HG02973 (cell line): Measurements from ENCODE around the gene GALNT18.

ENCODE experiments used
- ATAC-seq: cut with Tn5 transposase; IDR thresholded peaks from one replicate; pipeline ENCODE4 v1.9.1; 2021; ENCODE audit warnings: moderate library complexity; ENCODE audit not compliant: unreplicated experiment

The GALNT18 gene

GRCh38 chr11:11441516-11441915 lies 180.3 kb downstream of the GALNT18 start:
- ATAC-seq: no peak

- ATAC-seq: no peak
Observed at GRCh38 chr11:11441091-11441490, 180.7 kb downstream of the GALNT18 start.

GRCh38 chr11:11440144-11440543 lies 181.7 kb downstream of the GALNT18 start:
- no peak for ATAC-seq

- no peak for ATAC-seq
Observed at GRCh38 chr11:11439591-11439990, 182.2 kb downstream of the GALNT18 start.

GRCh38 chr11:11436715-11437313 lies 185.0 kb downstream of the GALNT18 start:
- no peak for ATAC-seq

GRCh38 chr11:11435635-11436034 lies 186.2 kb downstream of the GALNT18 start:
- no peak for ATAC-seq

- ATAC-seq: no peak
Observed at GRCh38 chr11:11433960-11434359, 187.8 kb downstream of the GALNT18 start.

GRCh38 chr11:11432621-11433319 lies 189.0 kb downstream of the GALNT18 start:
- ATAC-seq: no peak

- no peak for ATAC-seq
Observed at GRCh38 chr11:11430431-11430830, 191.4 kb downstream of the GALNT18 start.

- no peak for ATAC-seq
Observed at GRCh38 chr11:11428714-11429113, 193.1 kb downstream of the GALNT18 start.

- ATAC-seq: no peak
Observed at GRCh38 chr11:11427542-11427941, 194.3 kb downstream of the GALNT18 start.

- ATAC-seq: no peak
Observed at GRCh38 chr11:11427140-11427539, 194.7 kb downstream of the GALNT18 start.

- ATAC-seq: no peak
Observed at GRCh38 chr11:11426226-11426952, 195.4 kb downstream of the GALNT18 start.

GRCh38 chr11:11425806-11426205 lies 196.0 kb downstream of the GALNT18 start:
- ATAC-seq: no peak

GRCh38 chr11:11424688-11425087 lies 197.1 kb downstream of the GALNT18 start:
- no peak for ATAC-seq

GRCh38 chr11:11422411-11423128 lies 199.2 kb downstream of the GALNT18 start:
- ATAC-seq: no peak

GRCh38 chr11:11421509-11421908 lies 200.3 kb downstream of the GALNT18 start:
- ATAC-seq: no peak

GRCh38 chr11:11420899-11421285 lies 200.9 kb downstream of the GALNT18 start:
- no peak for ATAC-seq

GRCh38 chr11:11420191-11420898 lies 201.5 kb downstream of the GALNT18 start:
- ATAC-seq: no peak

GRCh38 chr11:11419747-11420146 lies 202.1 kb downstream of the GALNT18 start:
- no peak for ATAC-seq

- ATAC-seq: no peak
Observed at GRCh38 chr11:11416917-11417316, 204.9 kb downstream of the GALNT18 start.
